Stomach (tissue), 9 donors: Measurements from ENCODE around the gene SPATA31E1. TPM values are rescaled to one million over a fixed set of nuclear protein-coding genes. Genes with fewer than 3 reads are reported as not detected.
"Not testable (repeated sequence)": the region's sequence is repeated elsewhere in the genome, so short reads cannot be mapped to it uniquely, and the experiment has no call there.

ENCODE experiments used
- DNase-seq, 2 donors: peaks; one replicate each; pipeline versions ENCODE4 v3.0.0 to v3.0.0-alpha.2; 2013 to 2019
- H3K27ac ChIP-seq, 5 donors: fragments of 200-600 bp in 4 of 5; sonication (generic) in 4 of 5; one replicate each; pipeline ENCODE4 v1.5.1; 2013 to 2019; ENCODE audit warnings: mild to moderate bottlenecking in 1 of 5, moderate library complexity in 1 of 5
- H3K27me3 ChIP-seq, 3 donors: fragments of 200-600 bp; sonication (generic); one replicate each; pipeline ENCODE4 v1.5.1; 2017 to 2019; ENCODE audit warnings: mixed run types in 1 of 3
- H3K36me3 ChIP-seq, 4 donors: fragments of 200-600 bp; sonication (generic); 1 replicate in 3 of 4; 2 replicates in 1 of 4; pipeline ENCODE4 v1.5.1; 2016 to 2019
- H3K4me1 ChIP-seq, 4 donors: fragments of 200-600 bp; sonication (generic); one replicate each; pipeline ENCODE4 v1.5.1; 2016 to 2019
- H3K4me3 ChIP-seq, 4 donors: fragments of 200-600 bp; sonication (generic) in 3 of 4; one replicate each; pipeline ENCODE4 v1.5.1; 2016 to 2019; ENCODE audit warnings: mild to moderate bottlenecking in 1 of 4
- H3K9me3 ChIP-seq, 4 donors: fragments of 200-600 bp; sonication (generic); one replicate each; pipeline ENCODE4 v1.5.1; 2016 to 2019
- CTCF ChIP-seq, 7 experiments: fragments of 450-650 bp in 4 of 7; fragments of 200-600 bp in 3 of 7; sonication (generic) in 3 of 7; IDR thresholded peaks; one replicate each; pipeline ENCODE4 v1.5.1; 2016 to 2019; ENCODE audit warnings: antibody characterized with exemption in 7 of 7, control low read depth in 2 of 7, mild to moderate bottlenecking in 1 of 7
- EP300 ChIP-seq: sonication (generic); formaldehyde crosslinking; IDR thresholded peaks from one replicate; pipeline ENCODE4 v1.6.1; 2017; ENCODE audit warnings: antibody characterized with exemption
- POLR2A ChIP-seq, 4 donors: fragments of 450-650 bp; IDR thresholded peaks; one replicate each; pipeline ENCODE4 v1.6.1; 2016; ENCODE audit warnings: antibody characterized with exemption in 4 of 4, control low read depth in 2 of 4, mild to moderate bottlenecking in 1 of 4, moderate library complexity in 1 of 4
- POLR2AphosphoS5 ChIP-seq, 3 donors: sonication (generic); formaldehyde crosslinking; IDR thresholded peaks; one replicate each; pipeline ENCODE4 v1.6.1; 2016; ENCODE audit warnings: antibody characterized with exemption in 3 of 3
- WGBS, 5 donors: extraction: QIAGEN DNeasy Blood & Tissue Kit in 3 of 5; methylation state at CpG; one replicate each; pipeline versions ENCODE4 v1.1.5 to v1.1.7; 2013 to 2018; 5-methylcytosine and 5-hydroxymethylcytosine counted together
- intact Hi-C: fragments of 100-400 bp; cut with DNase I; formaldehyde crosslinking; loops from one replicate; pipeline ENCODE4 v1.15.1; 2023; ENCODE audit warnings: low total_unique reads
- polyA plus RNA-seq, 3 donors: library from polyadenylated mRNA; stranded (reverse); fragments of 200-250 nt; gene quantifications; one replicate each; pipeline ENCODE4 v1.2.3, GENCODE V29; 2013
- total RNA-seq, 5 donors: library from RNA; depleted of rRNA; stranded (reverse); fragments of >200 nt; gene quantifications; one replicate each; pipeline versions ENCODE4 v1.1.0 to v1.2.3, GENCODE V29; 2014 to 2016
- donor health status: healthy with polysubstance abuse.
- donor health status: Bipolar disorder and iron deficiency.
- donor health status: healthy.

SPATA31E1 gene
- total and polyA plus RNA-seq, 8 donors: not detected

- no peaks in the 10 kb centered on the region for H3K27me3 ChIP-seq
- peak; percentile 88 to 95 for DNase-seq
- 54 to 80% (median 64%) methylated on average over 19 to 20 of the region's 20 CpGs for WGBS, 5 donors
- H3K4me3 ChIP-seq: no peak overlapping the region
- H3K4me1 ChIP-seq: peaks cover 0 to 4% (median 4%) of the 10 kb centered on the region in 4 donors
- intact Hi-C loops: no loop called here
- H3K36me3 ChIP-seq: no peaks in the 10 kb centered on the region
- no peak overlapping the region for H3K27ac ChIP-seq
- H3K9me3 ChIP-seq: no peaks in the 10 kb centered on the region
- TF ChIP-seq POLR2AphosphoS5 (IDR thresholded peaks at IDR 0.05): peak in 2 of 3 donors; percentile 59 to 80
- TF ChIP-seq EP300: no peak
- TF ChIP-seq POLR2A (IDR thresholded peaks at IDR 0.05): no peak
- peak in 2 of 7 experiments; percentile 16 to 18 for TF ChIP-seq CTCF (IDR thresholded peaks at IDR 0.05)
Measured at GRCh38 chr9:87909310-87910041, 26.8 kb downstream of the SPATA31E1 start.

- no peak for DNase-seq
- H3K9me3 ChIP-seq: no peaks in the 10 kb centered on the region
- intact Hi-C loops: no loop called here
- H3K36me3 ChIP-seq: no peaks in the 10 kb centered on the region
- no peak overlapping the region for H3K4me3 ChIP-seq
- H3K27ac ChIP-seq: no peak overlapping the region
- TF ChIP-seq CTCF (IDR thresholded peaks at IDR 0.05) (no peak), POLR2A (IDR thresholded peaks at IDR 0.05) (no peak), EP300 (no peak), POLR2AphosphoS5 (IDR thresholded peaks at IDR 0.05) (no peak)
- 47 to 65% (median 48%) methylated on average over 3 of the region's 3 CpGs for WGBS, 5 donors
- peaks cover 0 to 4% (median 4%) of the 10 kb centered on the region in 4 donors for H3K4me1 ChIP-seq
- H3K27me3 ChIP-seq: no peaks in the 10 kb centered on the region
Measured at GRCh38 chr9:87910821-87911220, 28.1 kb downstream of the SPATA31E1 start.

- H3K27me3 ChIP-seq, H3K36me3 ChIP-seq, H3K4me1 ChIP-seq, DNase-seq, H3K9me3 ChIP-seq, intact Hi-C loops, H3K4me3 ChIP-seq, H3K27ac ChIP-seq: not testable (repeated sequence)
- WGBS, 5 donors: no CpG with 5 or more reads among the region's 8 CpGs
Measured at GRCh38 chr9:87917662-87918061, 35.0 kb downstream of the SPATA31E1 start, which contains the start of gene SPATA31C1. Gene SPATA31C1, plus strand, starts transcription at chr9:87917962.

- DNase-seq, H3K9me3 ChIP-seq, intact Hi-C loops, H3K4me1 ChIP-seq, H3K36me3 ChIP-seq, H3K4me3 ChIP-seq, H3K27ac ChIP-seq, H3K27me3 ChIP-seq: not testable (repeated sequence)
- WGBS, 5 donors: 29 to 76% (median 64%) methylated on average over 4 to 12 of the region's 13 CpGs
Measured at GRCh38 chr9:87919013-87919412, 36.3 kb downstream of the SPATA31E1 start.

- H3K36me3 ChIP-seq, H3K9me3 ChIP-seq, H3K4me1 ChIP-seq, intact Hi-C loops, H3K27me3 ChIP-seq, DNase-seq, H3K4me3 ChIP-seq, H3K27ac ChIP-seq: not testable (repeated sequence)
- WGBS, 5 donors: 52 to 71% (median 62%) methylated on average over 8 of the region's 8 CpGs
Measured at GRCh38 chr9:87921561-87921960, 38.9 kb downstream of the SPATA31E1 start.

- H3K9me3 ChIP-seq, DNase-seq, intact Hi-C loops, H3K36me3 ChIP-seq, H3K27me3 ChIP-seq, H3K4me1 ChIP-seq, H3K27ac ChIP-seq, H3K4me3 ChIP-seq: not testable (repeated sequence)
- WGBS, 5 donors: 55 to 81% (median 75%) methylated on average over 6 to 10 of the region's 10 CpGs; no CpG with 5 or more reads in 1 of the 5 donors
Measured at GRCh38 chr9:87923012-87923411, 40.3 kb downstream of the SPATA31E1 start.

GRCh38 chr9:87924851-87925250 is 42.2 kb downstream of the SPATA31E1 start:
- H3K27ac ChIP-seq, H3K4me1 ChIP-seq, H3K36me3 ChIP-seq, intact Hi-C loops, DNase-seq, H3K27me3 ChIP-seq, H3K4me3 ChIP-seq, H3K9me3 ChIP-seq: not testable (repeated sequence)
- 92 to 100% (median 95%) methylated on average over 7 to 10 of the region's 10 CpGs for WGBS, 5 donors

- intact Hi-C loops, H3K27ac ChIP-seq, H3K27me3 ChIP-seq, DNase-seq, H3K4me1 ChIP-seq, H3K9me3 ChIP-seq, H3K36me3 ChIP-seq, H3K4me3 ChIP-seq: not testable (repeated sequence)
Measured at GRCh38 chr9:87929152-87929551, 46.5 kb downstream of the SPATA31E1 start.

- H3K36me3 ChIP-seq, H3K4me1 ChIP-seq, H3K4me3 ChIP-seq, intact Hi-C loops, H3K9me3 ChIP-seq, H3K27ac ChIP-seq, DNase-seq, H3K27me3 ChIP-seq: not testable (repeated sequence)
- WGBS, 5 donors: 32 to 59% (median 46%) methylated on average over 7 of the region's 7 CpGs
Measured at GRCh38 chr9:87934444-87934843, 51.8 kb downstream of the SPATA31E1 start.

GRCh38 chr9:87937352-87937751 is 54.7 kb downstream of the SPATA31E1 start:
- H3K4me1 ChIP-seq, intact Hi-C loops, H3K9me3 ChIP-seq, DNase-seq, H3K36me3 ChIP-seq, H3K27me3 ChIP-seq, H3K4me3 ChIP-seq, H3K27ac ChIP-seq: not testable (repeated sequence)
- WGBS, 5 donors: 75 to 91% (median 79%) methylated on average over 3 to 12 of the region's 12 CpGs; no CpG with 5 or more reads in 1 of the 5 donors
